OCI-LY1 (cell line): ENCODE measurements around the gene LRRC55.

Source experiments
- H2AFZ ChIP-seq: fragments of 200-600 bp; sonication (generic), shearing (Covaris generic); 2 replicates; pipeline ENCODE4 v1.6.0; 2014; ENCODE audit warnings: antibody characterized with exemption, mild to moderate bottlenecking, low read length
- H3F3A ChIP-seq: fragments of 200-600 bp; sonication (generic), shearing (Covaris generic); 2 replicates; pipeline ENCODE4 v1.6.0; 2014; ENCODE audit warnings: mild to moderate bottlenecking, antibody characterized with exemption, low read length, moderate library complexity; ENCODE audit not compliant: insufficient read depth
- H3K27ac ChIP-seq: fragments of 200-600 bp; sonication (generic); 2 replicates; pipeline ENCODE4 v1.5.1; 2014; ENCODE audit warnings: low read length, mixed run types, mild to moderate bottlenecking, low read depth; ENCODE audit not compliant: poor library complexity, severe bottlenecking
- H3K27me3 ChIP-seq: fragments of 200-600 bp; sonication (generic); 2 replicates; pipeline ENCODE4 v1.6.0; 2014; ENCODE audit warnings: antibody characterized with exemption, mild to moderate bottlenecking, low read length, moderate library complexity; ENCODE audit not compliant: insufficient read depth
- H3K36me3 ChIP-seq: fragments of 200-600 bp; sonication (generic); 2 replicates; pipeline ENCODE4 v1.6.1; 2014; ENCODE audit warnings: mild to moderate bottlenecking, antibody characterized with exemption, low read length, moderate library complexity, mixed read lengths; ENCODE audit not compliant: insufficient read depth
- H3K4me1 ChIP-seq: fragments of 200-600 bp; sonication (generic); 2 replicates; pipeline ENCODE4 v1.5.1; 2014; ENCODE audit warnings: mild to moderate bottlenecking, low read length, moderate library complexity; ENCODE audit not compliant: insufficient read depth, severe bottlenecking
- H3K4me2 ChIP-seq: fragments of 200-600 bp; sonication (generic), shearing (Covaris generic); 2 replicates; pipeline ENCODE4 v1.6.1; 2014; ENCODE audit warnings: low read length
- H3K4me3 ChIP-seq: fragments of 200-600 bp; sonication (generic); 2 replicates; pipeline ENCODE4 v1.5.1; 2014; ENCODE audit warnings: low read length, low read depth, mild to moderate bottlenecking, mixed read lengths; ENCODE audit not compliant: poor library complexity, severe bottlenecking
- H3K79me2 ChIP-seq: fragments of 200-600 bp; shearing (Covaris generic); 2 replicates; pipeline ENCODE4 v1.6.1; 2016; ENCODE audit warnings: mixed run types, low read length, mixed read lengths; ENCODE audit not compliant: insufficient read depth
- H3K9ac ChIP-seq: fragments of 200-600 bp; sonication (generic), shearing (Covaris generic); 2 replicates; pipeline ENCODE4 v1.6.1; 2014; ENCODE audit warnings: mild to moderate bottlenecking, low read length, mixed read lengths
- H3K9me2 ChIP-seq: fragments of 200-600 bp; sonication (generic), shearing (Covaris generic); 2 replicates; pipeline ENCODE4 v1.6.1; 2014; ENCODE audit warnings: low read depth, mild to moderate bottlenecking, low read length, mixed read lengths
- H3K9me3 ChIP-seq: fragments of 200-600 bp; shearing (Covaris generic); 2 replicates; pipeline ENCODE4 v1.6.1; 2014; ENCODE audit warnings: low read length, mixed read lengths
- H4K20me1 ChIP-seq: fragments of 200-600 bp; sonication (generic), shearing (Covaris generic); 2 replicates; pipeline ENCODE4 v1.6.0; 2016; ENCODE audit warnings: mild to moderate bottlenecking, low read length; ENCODE audit not compliant: insufficient read depth
- CTCF ChIP-seq: fragments of 200-600 bp; sonication (generic), shearing (Covaris generic); IDR thresholded peaks from 2 replicates; pipeline ENCODE4 v1.5.1; 2017; ENCODE audit warnings: mild to moderate bottlenecking, antibody characterized with exemption, low read length, moderate library complexity, mixed read lengths
- EZH2 ChIP-seq: fragments of 200-600 bp; sonication (generic), shearing (Covaris generic); IDR thresholded peaks from 2 replicates; pipeline ENCODE4 v1.8.0; 2017; ENCODE audit warnings: borderline replicate concordance, mixed run types, mild to moderate bottlenecking, antibody characterized with exemption, low read length, moderate library complexity, mixed read lengths

LRRC55 gene

GRCh38 chr11:57181678-57182305, at the start of gene LRRC55:
Gene LRRC55, plus strand, starts transcription at chr11:57181953. Its CDS starts 70 bp downstream, at chr11:57182023.
- Histone ChIP-seq H3K4me1 (no peaks in the 10 kb centered on the region), H3K4me2 (no peak within 1 kb of the TSS), H3K4me3 (no peak within 1 kb of the TSS), H3F3A (no peaks in the 10 kb centered on the region), H3K36me3 (no peaks in the 10 kb centered on the region), H3K9me3 (no peaks in the 10 kb centered on the region), H4K20me1 (no peaks in the 10 kb centered on the region), H2AFZ (no peak within 1 kb of the TSS), H3K9ac (no peak within 1 kb of the TSS), H3K9me2 (no peaks in the 10 kb centered on the region), H3K27me3 (no peaks in the 10 kb centered on the region; the same call in 1 of the 2 replicates), H3K27ac (no peak within 1 kb of the TSS), H3K79me2 (no peaks in the 10 kb centered on the region)
- TF ChIP-seq EZH2, result no peak
- no peak for TF ChIP-seq CTCF

GRCh38 chr11:57133366-57134038, 48.3 kb upstream of the LRRC55 start:
- Histone ChIP-seq H3F3A (no peaks in the 10 kb centered on the region), H2AFZ (no peak overlapping the region), H3K4me3 (no peak overlapping the region), H3K4me2 (no peak overlapping the region), H3K4me1 (no peaks in the 10 kb centered on the region), H4K20me1 (no peaks in the 10 kb centered on the region), H3K9me3 (no peaks in the 10 kb centered on the region), H3K79me2 (no peaks in the 10 kb centered on the region), H3K9ac (no peak overlapping the region), H3K27me3 (no peaks in the 10 kb centered on the region), H3K9me2 (no peaks in the 10 kb centered on the region), H3K36me3 (no peaks in the 10 kb centered on the region), H3K27ac (no peak overlapping the region)
- TF ChIP-seq EZH2, result no peak

- no peaks in the 10 kb centered on the region for H3K79me2 ChIP-seq
- H3F3A ChIP-seq, result no peaks in the 10 kb centered on the region
- no peak overlapping the region for H3K9ac ChIP-seq
- no peaks in the 10 kb centered on the region for H3K9me3 ChIP-seq
- no peaks in the 10 kb centered on the region for H3K9me2 ChIP-seq
- H3K27me3 ChIP-seq, result no peaks in the 10 kb centered on the region
- no peaks in the 10 kb centered on the region for H4K20me1 ChIP-seq
- TF ChIP-seq CTCF (no peak), EZH2 (no peak)
- H3K4me1 ChIP-seq, result no peaks in the 10 kb centered on the region
- H3K4me3 ChIP-seq, result no peak overlapping the region
- no peak overlapping the region for H2AFZ ChIP-seq
- H3K27ac ChIP-seq, result no peak overlapping the region
- H3K36me3 ChIP-seq, result no peaks in the 10 kb centered on the region
- H3K4me2 ChIP-seq, result no peak overlapping the region
Observed at GRCh38 chr11:57134284-57134683, 47.5 kb upstream of the LRRC55 start.
